Common myeloid progenitor, CD34-positive (primary cell): ENCODE results near the gene SULT1A4.
"Not testable (repeated sequence)": the region's sequence is repeated elsewhere in the genome, so short reads cannot be mapped to it uniquely, and the experiment has no call there.

ENCODE experiments used
- CTCF ChIA-PET: fragments of 350-600 bp; sonication (Branson Sonifier 250); formaldehyde crosslinking; loops from one replicate; lab custom pipeline; 2021; ENCODE audit warnings: antibody characterized with exemption; lab: Charles Lee
- POLR2A ChIA-PET: fragments of 350-600 bp; sonication (Branson Sonifier 250); formaldehyde crosslinking; loops from one replicate; lab custom pipeline; 2021; ENCODE audit warnings: antibody characterized with exemption; lab: Charles Lee
- DNase-seq, 3 donors: peaks; one replicate each; pipeline versions ENCODE4 v3.0.0 to v3.0.0-alpha.2; 2013
- H3K27ac ChIP-seq, 2 experiments: 1 replicate in 1 of 2; 2 replicates in 1 of 2; pipeline ENCODE4 v1.7.0; 2013; ENCODE audit warnings: inconsistent platforms in 2 of 2, low read length in 2 of 2, mild to moderate bottlenecking in 2 of 2, low read depth in 1 of 2, moderate library complexity in 1 of 2; ENCODE audit not compliant: severe bottlenecking in 2 of 2, insufficient read depth in 1 of 2, poor library complexity in 1 of 2
- H3K27me3 ChIP-seq, 5 experiments: replicated peaks in 2 of 5; 1 replicate in 3 of 5; 2 replicates in 2 of 5; pipeline versions ENCODE4 v1.6.1 to v1.7.0; 2013; ENCODE audit warnings: low read length in 4 of 5, mild to moderate bottlenecking in 2 of 5, moderate library complexity in 2 of 5, inconsistent platforms in 1 of 5; ENCODE audit not compliant: insufficient read depth in 5 of 5, control insufficient read depth in 4 of 5
- H3K36me3 ChIP-seq, 4 experiments: 1 replicate in 2 of 4; 2 replicates in 2 of 4; pipeline versions ENCODE4 v1.6.1 to v1.7.0; 2013; ENCODE audit warnings: low read length in 3 of 4, control low read depth in 1 of 4, mild to moderate bottlenecking in 1 of 4; ENCODE audit not compliant: control insufficient read depth in 4 of 4, insufficient read depth in 4 of 4
- H3K4me1 ChIP-seq, 4 experiments: 1 replicate in 3 of 4; 2 replicates in 1 of 4; pipeline versions ENCODE4 v1.6.1 to v1.7.1; 2013; ENCODE audit warnings: low read length in 3 of 4, mild to moderate bottlenecking in 3 of 4, control low read depth in 1 of 4, inconsistent platforms in 1 of 4, moderate library complexity in 1 of 4; ENCODE audit not compliant: control insufficient read depth in 4 of 4, insufficient read depth in 4 of 4; ENCODE audit errors: control extremely low read depth in 1 of 4
- H3K4me3 ChIP-seq, 7 experiments: 1 replicate in 4 of 7; 2 replicates in 3 of 7; pipeline versions ENCODE4 v1.5.1 to v1.7.0; 2013; ENCODE audit warnings: mild to moderate bottlenecking in 7 of 7, low read length in 6 of 7, moderate library complexity in 6 of 7, inconsistent platforms in 2 of 7, low read depth in 2 of 7, control low read depth in 1 of 7; ENCODE audit not compliant: insufficient read depth in 4 of 7, control insufficient read depth in 1 of 7; ENCODE audit errors: extremely low read depth in 1 of 7
- H3K9me3 ChIP-seq, 5 experiments: 1 replicate in 4 of 5; 2 replicates in 1 of 5; pipeline versions ENCODE4 v1.6.1 to v1.7.1; 2013; ENCODE audit warnings: low read length in 4 of 5, mild to moderate bottlenecking in 2 of 5, inconsistent platforms in 1 of 5, low read depth in 1 of 5, moderate library complexity in 1 of 5; ENCODE audit not compliant: control insufficient read depth in 4 of 5, insufficient read depth in 2 of 5; ENCODE audit errors: control extremely low read depth in 1 of 5
- WGBS: methylation state at CpG from one replicate; pipeline ENCODE4 v1.1.5; 2013; ENCODE audit not compliant: insufficient coverage; 5-methylcytosine and 5-hydroxymethylcytosine counted together

SULT1A4 gene

GRCh38 chr16:29506308-29506707, 46.6 kb downstream of the SULT1A4 start, which contains the start of gene NPIPB12:
NPIPB12 (minus strand) TSS chr16:29506408.
- DNase-seq, H3K4me3 ChIP-seq, H3K36me3 ChIP-seq, H3K27ac ChIP-seq, H3K4me1 ChIP-seq, CTCF ChIA-PET, H3K9me3 ChIP-seq, POLR2A ChIA-PET, H3K27me3 ChIP-seq: not testable (repeated sequence)
- no CpG with 5 or more reads among the region's 6 CpGs for WGBS
